Kidney (tissue), 14 donors: ENCODE results near the gene DTWD2. TPM values are rescaled to one million over a fixed set of nuclear protein-coding genes. Genes with fewer than 3 reads are reported as not detected.
A peak's percentile ranks its signal among the peaks of the same experiment; 100 is the strongest.

Experiments used
- DNase-seq, 5 donors: peaks; one replicate each; pipeline ENCODE4 v3.0.0-alpha.2; 2013 to 2020
- FAIRE-seq: peaks from 2 replicates; lab custom pipeline; 2012; peaks lifted over from hg19 to GRCh38; lab: Jason Lieb, UNC
- H3K27ac ChIP-seq, 2 donors: one replicate each; pipeline ENCODE4 v1.7.0; 2013; ENCODE audit warnings: low read depth in 2 of 2, low read length in 2 of 2, inconsistent platforms in 1 of 2
- H3K27me3 ChIP-seq: one replicate; pipeline ENCODE4 v1.7.1; 2013; ENCODE audit warnings: low read length, inconsistent platforms; ENCODE audit not compliant: control insufficient read depth, insufficient read depth
- H3K36me3 ChIP-seq, 3 donors: one replicate each; pipeline versions ENCODE4 v1.7.0 to v1.7.1; 2013; ENCODE audit warnings: low read length in 3 of 3, control low read depth in 1 of 3, inconsistent platforms in 1 of 3; ENCODE audit not compliant: insufficient read depth in 3 of 3, control insufficient read depth in 2 of 3
- H3K4me1 ChIP-seq, 3 donors: one replicate each; pipeline versions ENCODE4 v1.7.0 to v1.7.1; 2013; ENCODE audit warnings: low read length in 3 of 3, inconsistent platforms in 1 of 3, low read depth in 1 of 3; ENCODE audit not compliant: control insufficient read depth in 2 of 3, insufficient read depth in 2 of 3
- H3K4me3 ChIP-seq, 3 donors: one replicate each; pipeline versions ENCODE4 v1.7.0 to v1.8.1; 2013; ENCODE audit warnings: low read length in 3 of 3, control low read depth in 1 of 3, inconsistent platforms in 1 of 3
- H3K9ac ChIP-seq, 3 donors: one replicate each; pipeline versions ENCODE4 v1.7.0 to v1.7.1; 2013; ENCODE audit warnings: low read length in 3 of 3, control low read depth in 1 of 3, inconsistent platforms in 1 of 3
- H3K9me3 ChIP-seq, 3 donors: one replicate each; pipeline versions ENCODE4 v1.7.0 to v1.7.1; 2013; ENCODE audit warnings: low read length in 3 of 3, control low read depth in 1 of 3, inconsistent platforms in 1 of 3; ENCODE audit not compliant: control insufficient read depth in 2 of 3, insufficient read depth in 1 of 3
- intact Hi-C: fragments of 100-400 bp; cut with DNase I; formaldehyde crosslinking; loops from one replicate; pipeline ENCODE4 v1.11.1; 2022
- polyA plus RNA-seq: library from polyadenylated mRNA; stranded (reverse); fragments of 350-450 nt; fragmentation: Illumina TruSeq; extraction: RNeasy Lipid Tissue Mini Kit (QIAGEN cat#74804); gene quantifications from one replicate; pipeline ENCODE4 v1.2.3, GENCODE V29; 2014; ENCODE audit warnings: low read depth, low replicate concordance; ENCODE audit not compliant: insufficient read depth
- total RNA-seq: library from RNA; stranded (reverse); fragmentation: NEBNext Ultra II Directional; extraction: Animal tissue kit (Norgen Biotek cat#: 25700); gene quantifications from one replicate; pipeline ENCODE4 v1.2.1, GENCODE V29; 2021
- TF ChIP-seq, protein P1 (sequence below): IDR thresholded peaks from 3 replicates; pipeline ENCODE4 v1.5.1; 2012; ENCODE audit warnings: mild to moderate bottlenecking, moderate library complexity, borderline replicate concordance; ENCODE audit not compliant: insufficient read depth; ENCODE audit errors: extremely low read depth
- donor health status: control.
- donor health status: control.
- donor health status: control.
- donor health status: control.
- donor health status: control.
- donor health status: DM: yes; HTN: yes; CAD: no.
- donor health status: Normal renal cell carcinoma (clear cell type).

DTWD2 gene
- total and polyA plus RNA-seq, 2 donors from 2014 or later = 3.7 to 12.4 TPM

GRCh38 chr5:118793652-118794051 is 194.7 kb downstream of the DTWD2 start:
- H3K9me3 ChIP-seq = no peaks in the 10 kb centered on the region
- FAIRE-seq (no peak), DNase-seq (no peak)
- no peak overlapping the region for H3K4me3 ChIP-seq
- H3K36me3 ChIP-seq = no peaks in the 10 kb centered on the region
- peaks cover 0 to 4% (median 0%) of the 10 kb centered on the region in 3 donors for H3K4me1 ChIP-seq
- intact Hi-C loops = loop anchor here (10.0 kb wide), 1 partner anchor 1339 kb away; no protein-coding TSS in a partner anchor
- H3K9ac ChIP-seq = no peak overlapping the region
- no peaks in the 10 kb centered on the region for H3K27me3 ChIP-seq
- TF ChIP-seq, protein P1, sequence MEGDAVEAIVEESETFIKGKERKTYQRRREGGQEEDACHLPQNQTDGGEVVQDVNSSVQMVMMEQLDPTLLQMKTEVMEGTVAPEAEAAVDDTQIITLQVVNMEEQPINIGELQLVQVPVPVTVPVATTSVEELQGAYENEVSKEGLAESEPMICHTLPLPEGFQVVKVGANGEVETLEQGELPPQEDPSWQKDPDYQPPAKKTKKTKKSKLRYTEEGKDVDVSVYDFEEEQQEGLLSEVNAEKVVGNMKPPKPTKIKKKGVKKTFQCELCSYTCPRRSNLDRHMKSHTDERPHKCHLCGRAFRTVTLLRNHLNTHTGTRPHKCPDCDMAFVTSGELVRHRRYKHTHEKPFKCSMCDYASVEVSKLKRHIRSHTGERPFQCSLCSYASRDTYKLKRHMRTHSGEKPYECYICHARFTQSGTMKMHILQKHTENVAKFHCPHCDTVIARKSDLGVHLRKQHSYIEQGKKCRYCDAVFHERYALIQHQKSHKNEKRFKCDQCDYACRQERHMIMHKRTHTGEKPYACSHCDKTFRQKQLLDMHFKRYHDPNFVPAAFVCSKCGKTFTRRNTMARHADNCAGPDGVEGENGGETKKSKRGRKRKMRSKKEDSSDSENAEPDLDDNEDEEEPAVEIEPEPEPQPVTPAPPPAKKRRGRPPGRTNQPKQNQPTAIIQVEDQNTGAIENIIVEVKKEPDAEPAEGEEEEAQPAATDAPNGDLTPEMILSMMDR = no peak
- no peak overlapping the region for H3K27ac ChIP-seq

GRCh38 chr5:118793091-118793490 is 195.3 kb downstream of the DTWD2 start:
- peaks cover 0 to 4% (median 0%) of the 10 kb centered on the region in 3 donors for H3K4me1 ChIP-seq
- TF ChIP-seq, protein P1 = no peak
- H3K36me3 ChIP-seq = no peaks in the 10 kb centered on the region
- H3K4me3 ChIP-seq = no peak overlapping the region
- no peak overlapping the region for H3K9ac ChIP-seq
- no peaks in the 10 kb centered on the region for H3K27me3 ChIP-seq
- no peak overlapping the region for H3K27ac ChIP-seq
- DNase-seq (peak in 1 of 5 donors; percentile 22), FAIRE-seq (no peak)
- no peaks in the 10 kb centered on the region for H3K9me3 ChIP-seq
- intact Hi-C loops = loop anchor here (10.0 kb wide), 1 partner anchor 1338 kb away; no protein-coding TSS in a partner anchor

GRCh38 chr5:118791926-118792734 is 196.2 kb downstream of the DTWD2 start:
- peak overlapping the region in 2 of 3 donors; percentile 38 to 51 for H3K4me3 ChIP-seq
- H3K9me3 ChIP-seq = no peaks in the 10 kb centered on the region
- FAIRE-seq (peak; percentile 88), DNase-seq (peak in 4 of 5 donors; percentile 51 to 90 (median 69))
- no peak overlapping the region for H3K9ac ChIP-seq
- H3K27me3 ChIP-seq = no peaks in the 10 kb centered on the region
- TF ChIP-seq, protein P1 = peak; percentile 73
- intact Hi-C loops = loop anchor here (10.0 kb wide), 1 partner anchor 1337 kb away; no protein-coding TSS in a partner anchor
- no peak overlapping the region for H3K27ac ChIP-seq
- H3K36me3 ChIP-seq = no peaks in the 10 kb centered on the region
- peaks cover 0 to 4% (median 0%) of the 10 kb centered on the region in 3 donors for H3K4me1 ChIP-seq
